Cardiac ventricle fibroblast (primary cell): Measurements from ENCODE around the gene PLCG1. TPM values are rescaled to one million over a fixed set of nuclear protein-coding genes. Genes with fewer than 3 reads are reported as not detected.

ENCODE experiments used
- total RNA-seq: library from RNA; depleted of rRNA; stranded (reverse); fragments of >200 nt; gene quantifications from 2 replicates; pipeline ENCODE4 v1.2.3, GENCODE V29; 2015

PLCG1 gene
- 35.0 and 60.1 TPM in 2 replicates for total RNA-seq

GRCh38 chr20:41136680-41137613, at the start of gene PLCG1:
TSS of gene PLCG1 (plus strand) at chr20:41137543. CDS start at chr20:41137642, 99 bp downstream.

Other genes starting within 250 kb of the PLCG1 start
- 21.0 and 23.8 TPM in 2 replicates for gene TOP1, start 108.7 kb upstream of the PLCG1 start, total RNA-seq
- 41.6 and 57.7 TPM in 2 replicates for gene ZHX3, start 180.2 kb downstream of the PLCG1 start, total RNA-seq
- 7.5 and 10.0 TPM in 2 replicates for gene LPIN3, start 203.3 kb downstream of the PLCG1 start, total RNA-seq
- gene EMILIN3, start 229.3 kb downstream of the PLCG1 start, total RNA-seq: 0.20 and 0.31 TPM in 2 replicates